OCI-LY1 (cell line): Measurements from ENCODE around the gene MCC.

Experiments used
- H2AFZ ChIP-seq: fragments of 200-600 bp; sonication (generic), shearing (Covaris generic); 2 replicates; pipeline ENCODE4 v1.6.0; 2014; ENCODE audit warnings: antibody characterized with exemption, mild to moderate bottlenecking, low read length
- H3F3A ChIP-seq: fragments of 200-600 bp; sonication (generic), shearing (Covaris generic); 2 replicates; pipeline ENCODE4 v1.6.0; 2014; ENCODE audit warnings: mild to moderate bottlenecking, antibody characterized with exemption, low read length, moderate library complexity; ENCODE audit not compliant: insufficient read depth
- H3K27ac ChIP-seq: fragments of 200-600 bp; sonication (generic); 2 replicates; pipeline ENCODE4 v1.5.1; 2014; ENCODE audit warnings: low read length, mixed run types, mild to moderate bottlenecking, low read depth; ENCODE audit not compliant: poor library complexity, severe bottlenecking
- H3K27me3 ChIP-seq: fragments of 200-600 bp; sonication (generic); 2 replicates; pipeline ENCODE4 v1.6.0; 2014; ENCODE audit warnings: antibody characterized with exemption, mild to moderate bottlenecking, low read length, moderate library complexity; ENCODE audit not compliant: insufficient read depth
- H3K36me3 ChIP-seq: fragments of 200-600 bp; sonication (generic); 2 replicates; pipeline ENCODE4 v1.6.1; 2014; ENCODE audit warnings: mild to moderate bottlenecking, antibody characterized with exemption, low read length, moderate library complexity, mixed read lengths; ENCODE audit not compliant: insufficient read depth
- H3K4me1 ChIP-seq: fragments of 200-600 bp; sonication (generic); 2 replicates; pipeline ENCODE4 v1.5.1; 2014; ENCODE audit warnings: mild to moderate bottlenecking, low read length, moderate library complexity; ENCODE audit not compliant: insufficient read depth, severe bottlenecking
- H3K4me2 ChIP-seq: fragments of 200-600 bp; sonication (generic), shearing (Covaris generic); 2 replicates; pipeline ENCODE4 v1.6.1; 2014; ENCODE audit warnings: low read length
- H3K4me3 ChIP-seq: fragments of 200-600 bp; sonication (generic); 2 replicates; pipeline ENCODE4 v1.5.1; 2014; ENCODE audit warnings: low read length, low read depth, mild to moderate bottlenecking, mixed read lengths; ENCODE audit not compliant: poor library complexity, severe bottlenecking
- H3K79me2 ChIP-seq: fragments of 200-600 bp; shearing (Covaris generic); 2 replicates; pipeline ENCODE4 v1.6.1; 2016; ENCODE audit warnings: mixed run types, low read length, mixed read lengths; ENCODE audit not compliant: insufficient read depth
- H3K9ac ChIP-seq: fragments of 200-600 bp; sonication (generic), shearing (Covaris generic); 2 replicates; pipeline ENCODE4 v1.6.1; 2014; ENCODE audit warnings: mild to moderate bottlenecking, low read length, mixed read lengths
- H3K9me2 ChIP-seq: fragments of 200-600 bp; sonication (generic), shearing (Covaris generic); 2 replicates; pipeline ENCODE4 v1.6.1; 2014; ENCODE audit warnings: low read depth, mild to moderate bottlenecking, low read length, mixed read lengths
- H3K9me3 ChIP-seq: fragments of 200-600 bp; shearing (Covaris generic); 2 replicates; pipeline ENCODE4 v1.6.1; 2014; ENCODE audit warnings: low read length, mixed read lengths
- H4K20me1 ChIP-seq: fragments of 200-600 bp; sonication (generic), shearing (Covaris generic); 2 replicates; pipeline ENCODE4 v1.6.0; 2016; ENCODE audit warnings: mild to moderate bottlenecking, low read length; ENCODE audit not compliant: insufficient read depth
- CTCF ChIP-seq: fragments of 200-600 bp; sonication (generic), shearing (Covaris generic); IDR thresholded peaks from 2 replicates; pipeline ENCODE4 v1.5.1; 2017; ENCODE audit warnings: mild to moderate bottlenecking, antibody characterized with exemption, low read length, moderate library complexity, mixed read lengths
- EZH2 ChIP-seq: fragments of 200-600 bp; sonication (generic), shearing (Covaris generic); IDR thresholded peaks from 2 replicates; pipeline ENCODE4 v1.8.0; 2017; ENCODE audit warnings: borderline replicate concordance, mixed run types, mild to moderate bottlenecking, antibody characterized with exemption, low read length, moderate library complexity, mixed read lengths

MCC gene

GRCh38 chr5:113384782-113385285, 103.4 kb downstream of the MCC start:
- Histone ChIP-seq H3K27ac (no peak overlapping the region), H3K36me3 (no peaks in the 10 kb centered on the region), H3F3A (no peaks in the 10 kb centered on the region), H3K9ac (no peak overlapping the region), H3K79me2 (no peaks in the 10 kb centered on the region), H3K4me1 (no peaks in the 10 kb centered on the region), H3K9me2 (no peaks in the 10 kb centered on the region), H3K4me2 (no peak overlapping the region), H2AFZ (no peak overlapping the region), H3K9me3 (no peaks in the 10 kb centered on the region), H3K4me3 (no peak overlapping the region), H3K27me3 (no peaks in the 10 kb centered on the region), H4K20me1 (no peaks in the 10 kb centered on the region)
- TF ChIP-seq CTCF (no peak), EZH2 (no peak)

- Histone ChIP-seq H4K20me1 (no peaks in the 10 kb centered on the region), H3K27ac (no peak overlapping the region), H3K9me2 (no peaks in the 10 kb centered on the region), H3F3A (no peaks in the 10 kb centered on the region), H3K36me3 (no peaks in the 10 kb centered on the region), H3K27me3 (no peaks in the 10 kb centered on the region), H3K4me1 (no peaks in the 10 kb centered on the region), H3K4me2 (no peak overlapping the region), H3K9me3 (no peaks in the 10 kb centered on the region), H3K9ac (no peak overlapping the region), H3K4me3 (no peak overlapping the region), H2AFZ (no peak overlapping the region), H3K79me2 (no peaks in the 10 kb centered on the region)
- TF ChIP-seq EZH2 = no peak
- TF ChIP-seq CTCF = no peak
These were observed 105.5 kb downstream of the MCC start for GRCh38 chr5:113382731-113383130.

- no peaks in the 10 kb centered on the region for H3F3A ChIP-seq
- H3K9me2 ChIP-seq = no peaks in the 10 kb centered on the region
- H3K27me3 ChIP-seq = no peaks in the 10 kb centered on the region
- no peak overlapping the region for H2AFZ ChIP-seq
- no peaks in the 10 kb centered on the region for H4K20me1 ChIP-seq
- no peak overlapping the region for H3K4me2 ChIP-seq
- no peak overlapping the region for H3K27ac ChIP-seq
- no peak overlapping the region for H3K4me3 ChIP-seq
- TF ChIP-seq EZH2 (no peak), CTCF (no peak)
- no peaks in the 10 kb centered on the region for H3K9me3 ChIP-seq
- H3K36me3 ChIP-seq = no peaks in the 10 kb centered on the region
- no peaks in the 10 kb centered on the region for H3K4me1 ChIP-seq
- no peak overlapping the region for H3K9ac ChIP-seq
- H3K79me2 ChIP-seq = no peaks in the 10 kb centered on the region
These were observed 106.5 kb downstream of the MCC start for GRCh38 chr5:113381791-113382190.
